ENCODE measurements around the gene SLC25A6.

DNA sequence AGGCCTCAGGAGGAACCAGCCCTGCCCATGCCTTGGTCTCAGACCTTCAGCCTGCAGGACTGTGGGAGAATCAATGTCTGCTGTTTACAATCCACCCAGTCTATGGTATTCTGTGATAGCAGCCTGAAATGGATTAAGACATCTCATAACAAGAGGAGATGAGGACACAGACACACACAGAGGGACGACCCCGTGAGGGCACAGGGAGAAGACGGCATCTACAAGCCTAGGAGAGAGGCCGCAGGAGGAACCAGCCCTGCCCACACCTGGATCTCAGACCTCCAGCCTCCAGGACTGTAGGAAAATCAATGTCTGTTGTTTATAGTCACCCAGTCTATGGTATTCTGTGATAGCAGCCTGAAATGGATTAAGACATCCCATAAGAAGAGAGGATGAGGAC lies 3.3 kb downstream of the SLC25A6 start:
- TF ChIP-seq, protein P1, sequence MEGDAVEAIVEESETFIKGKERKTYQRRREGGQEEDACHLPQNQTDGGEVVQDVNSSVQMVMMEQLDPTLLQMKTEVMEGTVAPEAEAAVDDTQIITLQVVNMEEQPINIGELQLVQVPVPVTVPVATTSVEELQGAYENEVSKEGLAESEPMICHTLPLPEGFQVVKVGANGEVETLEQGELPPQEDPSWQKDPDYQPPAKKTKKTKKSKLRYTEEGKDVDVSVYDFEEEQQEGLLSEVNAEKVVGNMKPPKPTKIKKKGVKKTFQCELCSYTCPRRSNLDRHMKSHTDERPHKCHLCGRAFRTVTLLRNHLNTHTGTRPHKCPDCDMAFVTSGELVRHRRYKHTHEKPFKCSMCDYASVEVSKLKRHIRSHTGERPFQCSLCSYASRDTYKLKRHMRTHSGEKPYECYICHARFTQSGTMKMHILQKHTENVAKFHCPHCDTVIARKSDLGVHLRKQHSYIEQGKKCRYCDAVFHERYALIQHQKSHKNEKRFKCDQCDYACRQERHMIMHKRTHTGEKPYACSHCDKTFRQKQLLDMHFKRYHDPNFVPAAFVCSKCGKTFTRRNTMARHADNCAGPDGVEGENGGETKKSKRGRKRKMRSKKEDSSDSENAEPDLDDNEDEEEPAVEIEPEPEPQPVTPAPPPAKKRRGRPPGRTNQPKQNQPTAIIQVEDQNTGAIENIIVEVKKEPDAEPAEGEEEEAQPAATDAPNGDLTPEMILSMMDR (IDR thresholded peaks at IDR 0.05; ENCODE audit: extremely low read depth in 1 of 2, insufficient read depth in 1 of 2, low read depth in 1 of 2, low read length in 2 of 2) = no peak
- TF ChIP-seq POLR2A (IDR thresholded peaks at IDR 0.05; ENCODE audit: low read depth, low read length) (no peak), EZH2 (IDR thresholded peaks at IDR 0.05; ENCODE audit: borderline replicate concordance, low read depth, low read length, severe bottlenecking) (no peak)

All from endothelial cell of umbilical vein (primary cell).